Panc1 (cell line): Measurements from ENCODE around the gene LBHD1.

Experiments
- CTCF ChIP-seq: fragments of 450-650 bp; IDR thresholded peaks from 2 replicates; pipeline ENCODE4 v1.5.1; 2017; ENCODE audit warnings: mild to moderate bottlenecking
- POLR2AphosphoS5 ChIP-seq: IDR thresholded peaks from 2 replicates; pipeline ENCODE4 v1.6.1; 2012; ENCODE audit warnings: mild to moderate bottlenecking, low read depth, low read length, moderate library complexity
- REST ChIP-seq, 2 experiments: IDR thresholded peaks; 2 replicates each; pipeline ENCODE4 v1.6.1; 2011 to 2012; ENCODE audit warnings: low read depth in 2 of 2, control low read depth in 1 of 2, low read length in 1 of 2, mild to moderate bottlenecking in 1 of 2, moderate library complexity in 1 of 2; ENCODE audit not compliant: insufficient read depth in 1 of 2
- TCF7L2 ChIP-seq: IDR thresholded peaks from 2 replicates; pipeline ENCODE4 v1.6.1; 2011; ENCODE audit warnings: mild to moderate bottlenecking, low read depth, low read length, inconsistent platforms

GRCh38 chr11:62646825-62647608 is 25.1 kb downstream of the LBHD1 start:
- TF ChIP-seq CTCF (no peak), REST (IDR thresholded peaks at IDR 0.05; ENCODE audit: insufficient read depth in 1 of 2, low read depth in 2 of 2, low read length in 1 of 2) (no peak), TCF7L2 (no peak), POLR2AphosphoS5 (no peak)
